ENCODE results near the gene SIM2.

DNA sequence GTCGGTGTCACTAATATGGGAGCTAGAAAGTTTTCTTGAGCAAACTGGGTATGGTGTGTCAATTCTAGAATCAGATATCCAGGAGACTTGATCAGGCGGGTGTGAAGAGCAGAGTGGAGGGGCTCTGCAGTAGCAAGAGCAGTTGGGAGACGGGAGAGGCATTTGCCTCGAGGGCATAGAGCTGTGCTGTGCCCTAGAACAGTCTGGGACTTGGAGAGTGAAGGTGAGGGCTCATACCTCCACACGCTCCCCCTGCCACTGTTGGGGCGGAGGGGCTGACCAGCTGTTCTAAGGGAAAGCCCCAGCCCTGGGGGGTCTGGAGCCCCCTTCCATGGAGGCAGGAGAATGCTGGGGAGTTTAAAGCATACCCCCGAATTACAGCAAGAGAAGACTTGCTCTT is 33.8 kb downstream of the SIM2 start:
- TF ChIP-seq, protein P1, sequence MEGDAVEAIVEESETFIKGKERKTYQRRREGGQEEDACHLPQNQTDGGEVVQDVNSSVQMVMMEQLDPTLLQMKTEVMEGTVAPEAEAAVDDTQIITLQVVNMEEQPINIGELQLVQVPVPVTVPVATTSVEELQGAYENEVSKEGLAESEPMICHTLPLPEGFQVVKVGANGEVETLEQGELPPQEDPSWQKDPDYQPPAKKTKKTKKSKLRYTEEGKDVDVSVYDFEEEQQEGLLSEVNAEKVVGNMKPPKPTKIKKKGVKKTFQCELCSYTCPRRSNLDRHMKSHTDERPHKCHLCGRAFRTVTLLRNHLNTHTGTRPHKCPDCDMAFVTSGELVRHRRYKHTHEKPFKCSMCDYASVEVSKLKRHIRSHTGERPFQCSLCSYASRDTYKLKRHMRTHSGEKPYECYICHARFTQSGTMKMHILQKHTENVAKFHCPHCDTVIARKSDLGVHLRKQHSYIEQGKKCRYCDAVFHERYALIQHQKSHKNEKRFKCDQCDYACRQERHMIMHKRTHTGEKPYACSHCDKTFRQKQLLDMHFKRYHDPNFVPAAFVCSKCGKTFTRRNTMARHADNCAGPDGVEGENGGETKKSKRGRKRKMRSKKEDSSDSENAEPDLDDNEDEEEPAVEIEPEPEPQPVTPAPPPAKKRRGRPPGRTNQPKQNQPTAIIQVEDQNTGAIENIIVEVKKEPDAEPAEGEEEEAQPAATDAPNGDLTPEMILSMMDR (IDR thresholded peaks at IDR 0.05): no peak
- no peak for TF ChIP-seq ZFX (IDR thresholded peaks at IDR 0.05; ENCODE audit: borderline replicate concordance)
